ENCODE results near the gene L2HGDH. TPM values are rescaled to one million over a fixed set of nuclear protein-coding genes. Genes with fewer than 3 reads are reported as not detected.

The L2HGDH gene
- total and polyA plus RNA-seq, 2 of the 4 experiments (the other 2 are of a cell fraction), result 3.1 to 3.8 TPM

- no peak overlapping the region for H3K14ac ChIP-seq (replicated peaks; ENCODE audit: low read depth, low read length)
- in situ Hi-C loops (cut with MboI; ENCODE audit: low sequenced_read_pairs), result no loop called here
- no peak for ATAC-seq (ENCODE audit: low read depth)
- ChIA-PET CTCF (no interaction called here), POLR2A (ENCODE audit: unreplicated experiment) (no interaction called here)
- no peak overlapping the region for H3K27ac ChIP-seq (ENCODE audit: insufficient read depth, low read length)
- H2AK9ac ChIP-seq (replicated peaks; ENCODE audit: low read depth, low read length, poor library complexity), result no peak overlapping the region
- H2BK5ac ChIP-seq (ENCODE audit: low read depth, low read length, poor library complexity, severe bottlenecking), result no peak overlapping the region
- H2BK120ac ChIP-seq (ENCODE audit: low read depth, low read length), result no peak overlapping the region
- no peaks in the 10 kb centered on the region for H3K36me3 ChIP-seq (ENCODE audit: control insufficient read depth, insufficient read depth, low read length)
- no peak overlapping the region for H3K9ac ChIP-seq (ENCODE audit: low read depth, low read length)
- TF ChIP-seq USF2 (IDR thresholded peaks at IDR 0.05; ENCODE audit: low read depth, low read length) (no peak), BHLHE40 (IDR thresholded peaks at IDR 0.05; ENCODE audit: low read depth, low read length) (no peak), CEBPB (IDR thresholded peaks at IDR 0.05; ENCODE audit: low read depth, low read length) (no peak), RAD21 (IDR thresholded peaks at IDR 0.05; ENCODE audit: low read length) (no peak), NFE2L2 (IDR thresholded peaks at IDR 0.05; ENCODE audit: low read depth, low read length) (no peak), MAZ (IDR thresholded peaks at IDR 0.05; ENCODE audit: borderline replicate concordance, low read depth, low read length) (no peak), RCOR1 (IDR thresholded peaks at IDR 0.05; ENCODE audit: insufficient replicate concordance, low read length) (no peak), MAFK (IDR thresholded peaks at IDR 0.05; ENCODE audit: low read depth, low read length) (no peak), MXI1 (IDR thresholded peaks at IDR 0.05; ENCODE audit: borderline replicate concordance, low read depth, low read length) (no peak), FOS (IDR thresholded peaks at IDR 0.05; ENCODE audit: low read depth, low read length) (no peak), CHD1 (IDR thresholded peaks at IDR 0.05; ENCODE audit: low read depth, low read length) (no peak), POLR2A (IDR thresholded peaks at IDR 0.05; ENCODE audit: low read depth, low read length) (no peak), SMC3 (IDR thresholded peaks at IDR 0.05; ENCODE audit: low read depth, low read length) (no peak), RFX5 (IDR thresholded peaks at IDR 0.05; ENCODE audit: low read depth, low read length) (no peak)
- TF ChIP-seq, protein P1, sequence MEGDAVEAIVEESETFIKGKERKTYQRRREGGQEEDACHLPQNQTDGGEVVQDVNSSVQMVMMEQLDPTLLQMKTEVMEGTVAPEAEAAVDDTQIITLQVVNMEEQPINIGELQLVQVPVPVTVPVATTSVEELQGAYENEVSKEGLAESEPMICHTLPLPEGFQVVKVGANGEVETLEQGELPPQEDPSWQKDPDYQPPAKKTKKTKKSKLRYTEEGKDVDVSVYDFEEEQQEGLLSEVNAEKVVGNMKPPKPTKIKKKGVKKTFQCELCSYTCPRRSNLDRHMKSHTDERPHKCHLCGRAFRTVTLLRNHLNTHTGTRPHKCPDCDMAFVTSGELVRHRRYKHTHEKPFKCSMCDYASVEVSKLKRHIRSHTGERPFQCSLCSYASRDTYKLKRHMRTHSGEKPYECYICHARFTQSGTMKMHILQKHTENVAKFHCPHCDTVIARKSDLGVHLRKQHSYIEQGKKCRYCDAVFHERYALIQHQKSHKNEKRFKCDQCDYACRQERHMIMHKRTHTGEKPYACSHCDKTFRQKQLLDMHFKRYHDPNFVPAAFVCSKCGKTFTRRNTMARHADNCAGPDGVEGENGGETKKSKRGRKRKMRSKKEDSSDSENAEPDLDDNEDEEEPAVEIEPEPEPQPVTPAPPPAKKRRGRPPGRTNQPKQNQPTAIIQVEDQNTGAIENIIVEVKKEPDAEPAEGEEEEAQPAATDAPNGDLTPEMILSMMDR (conservative IDR thresholded peaks at IDR 0.05; ENCODE audit: low read depth, low read length), result no peak
- TF ChIP-seq, protein P2, sequence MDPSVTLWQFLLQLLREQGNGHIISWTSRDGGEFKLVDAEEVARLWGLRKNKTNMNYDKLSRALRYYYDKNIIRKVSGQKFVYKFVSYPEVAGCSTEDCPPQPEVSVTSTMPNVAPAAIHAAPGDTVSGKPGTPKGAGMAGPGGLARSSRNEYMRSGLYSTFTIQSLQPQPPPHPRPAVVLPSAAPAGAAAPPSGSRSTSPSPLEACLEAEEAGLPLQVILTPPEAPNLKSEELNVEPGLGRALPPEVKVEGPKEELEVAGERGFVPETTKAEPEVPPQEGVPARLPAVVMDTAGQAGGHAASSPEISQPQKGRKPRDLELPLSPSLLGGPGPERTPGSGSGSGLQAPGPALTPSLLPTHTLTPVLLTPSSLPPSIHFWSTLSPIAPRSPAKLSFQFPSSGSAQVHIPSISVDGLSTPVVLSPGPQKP (IDR thresholded peaks at IDR 0.05; ENCODE audit: borderline replicate concordance, low read depth, low read length), result no peak
- H3K4me3 ChIP-seq (ENCODE audit: insufficient read depth, low read depth, low read length), result no peak overlapping the region
- no peak overlapping the region for H3K56ac ChIP-seq (ENCODE audit: extremely low read depth, insufficient read depth, low read length)
- no peak overlapping the region for H2BK15ac ChIP-seq (ENCODE audit: low read depth, low read length)
- H3K4me2 ChIP-seq (ENCODE audit: low read depth, low read length), result no peak overlapping the region
- BruUV-seq (replicated peaks), result no TSS peak
- no CpG with 5 or more reads among the region's 3 CpGs for WGBS, 2 experiments (ENCODE audit: extremely low coverage in 2 of 2, insufficient read length in 1 of 2)
- H2AFZ ChIP-seq (replicated peaks; ENCODE audit: low read length, poor library complexity), result no peak overlapping the region
- no peak overlapping the region for H3K18ac ChIP-seq (ENCODE audit: low read depth, low read length)
- H4K20me1 ChIP-seq (ENCODE audit: insufficient read depth, low read length), result no peaks in the 10 kb centered on the region
- no peaks in the 10 kb centered on the region for H3K9me1 ChIP-seq (ENCODE audit: insufficient read depth, low read length)
- H3K4ac ChIP-seq (ENCODE audit: low read depth, low read length), result no peak overlapping the region
- no peaks in the 10 kb centered on the region for H3K27me3 ChIP-seq (ENCODE audit: control insufficient read depth, insufficient read depth, low read length)
- no peak overlapping the region for H3K23ac ChIP-seq (ENCODE audit: low read depth, low read length)
- no peak overlapping the region for H4K8ac ChIP-seq (ENCODE audit: low read depth in 2 of 2, low read length in 2 of 2)
- H4K91ac ChIP-seq (ENCODE audit: insufficient read depth, low read depth, low read length), result no peak overlapping the region
- peaks cover 0 to 2% of the 10 kb centered on the region in 2 experiments; a peak in 1 of 4 replicates for H3K79me1 ChIP-seq (ENCODE audit: low read depth in 1 of 2, low read length in 2 of 2)
- no peak overlapping the region for H2BK20ac ChIP-seq (ENCODE audit: low read depth, low read length)
- intact Hi-C loops (cut with micrococcal nuclease), result loop anchor here (10.0 kb wide), 1 partner anchor 297 kb away; the partner anchor contains the start of gene MAP4K5
- no peak for DNase-seq
- H3K4me1 ChIP-seq (ENCODE audit: control insufficient read depth, insufficient read depth, low read length), result no peaks in the 10 kb centered on the region
- no peak overlapping the region for H2AK5ac ChIP-seq (ENCODE audit: low read depth, low read length)
- dilution Hi-C loops (cut with HindIII; ENCODE audit: low sequenced_read_pairs, unreplicated experiment), result no loop called here
- H3K9me3 ChIP-seq (ENCODE audit: control insufficient read depth, insufficient read depth, low read length), result no peaks in the 10 kb centered on the region
- H4K5ac ChIP-seq (ENCODE audit: low read depth, low read length), result no peak overlapping the region
Measured at GRCh38 chr14:50237427-50237826, 74.6 kb downstream of the L2HGDH start.

All from IMR-90 (cell line).